GM21515 (cell line): ENCODE measurements around the gene CTSG.
"Not testable (repeated sequence)": the region's sequence is repeated elsewhere in the genome, so short reads cannot be mapped to it uniquely, and the experiment has no call there.

ENCODE experiments used
- ATAC-seq: cut with Tn5 transposase; IDR thresholded peaks from one replicate; pipeline ENCODE4 v1.9.1; 2021; ENCODE audit not compliant: unreplicated experiment

Gene CTSG

DNA sequence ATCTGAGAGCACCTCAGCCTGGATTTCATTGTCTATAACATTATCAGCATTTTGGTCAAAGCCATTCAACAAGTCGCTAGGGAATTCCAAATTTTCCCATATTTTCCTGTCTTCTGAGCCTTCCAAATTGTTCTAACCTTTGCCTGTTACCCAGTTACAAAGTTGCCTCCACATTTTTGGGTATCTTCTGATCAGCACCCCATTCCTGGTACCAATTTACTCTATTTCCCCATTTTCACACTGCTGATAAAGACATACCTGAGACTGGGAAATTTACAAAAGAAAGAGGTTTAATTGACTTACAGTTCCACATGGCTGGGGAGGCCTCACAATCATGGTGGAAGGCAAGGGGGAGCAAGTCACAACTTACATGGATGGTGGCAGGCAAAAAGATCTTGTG, 27.0 kb downstream of the CTSG start:
- ATAC-seq = not testable (repeated sequence)

DNA sequence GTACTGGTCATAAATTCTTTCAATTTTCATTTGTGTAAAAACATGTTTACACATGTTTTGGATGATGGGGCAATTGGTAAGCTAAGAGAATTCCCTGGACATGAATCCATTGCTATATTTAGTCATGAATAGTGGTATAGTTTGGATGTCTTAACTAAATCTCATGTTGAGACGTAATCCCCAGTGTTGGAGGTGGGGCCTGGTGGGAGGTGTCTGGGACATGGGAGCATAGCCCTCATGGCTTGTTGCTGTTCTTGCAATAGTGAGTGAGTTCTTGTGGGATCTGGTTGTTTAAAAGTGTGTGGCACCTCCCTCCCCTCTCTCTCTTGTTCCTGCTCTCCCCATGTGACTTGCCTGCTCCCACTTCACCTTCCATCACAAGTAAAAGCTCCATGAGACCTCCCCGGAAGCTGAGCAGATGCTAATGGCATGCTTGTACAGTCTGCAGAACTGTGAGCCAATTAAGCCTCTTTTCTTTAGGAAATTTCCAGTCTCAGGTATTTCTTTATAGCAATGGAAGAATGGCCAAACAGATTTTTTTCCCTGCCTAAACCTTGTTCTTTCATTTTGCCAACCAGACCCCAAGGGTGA, 33.6 kb downstream of the CTSG start:
- no peak for ATAC-seq

DNA sequence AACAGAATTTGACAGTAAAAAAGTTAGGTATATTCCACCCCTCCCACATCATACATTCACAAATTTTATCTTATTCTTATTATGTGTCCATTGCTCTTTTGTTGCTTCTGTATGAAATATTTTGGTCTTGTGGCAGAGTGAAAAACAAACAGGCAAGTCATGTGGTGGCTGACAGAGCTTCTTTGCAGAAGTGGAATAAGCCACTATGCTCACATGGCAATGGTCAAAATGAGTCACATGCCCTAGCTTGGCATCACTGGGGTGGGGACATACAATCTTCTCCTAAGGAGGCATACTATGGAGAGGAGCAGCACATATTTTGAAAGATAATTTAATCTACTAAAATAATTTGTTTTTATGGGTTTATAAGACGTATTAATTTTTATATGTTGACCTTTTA, 40.3 kb downstream of the CTSG start:
- no peak for ATAC-seq

DNA sequence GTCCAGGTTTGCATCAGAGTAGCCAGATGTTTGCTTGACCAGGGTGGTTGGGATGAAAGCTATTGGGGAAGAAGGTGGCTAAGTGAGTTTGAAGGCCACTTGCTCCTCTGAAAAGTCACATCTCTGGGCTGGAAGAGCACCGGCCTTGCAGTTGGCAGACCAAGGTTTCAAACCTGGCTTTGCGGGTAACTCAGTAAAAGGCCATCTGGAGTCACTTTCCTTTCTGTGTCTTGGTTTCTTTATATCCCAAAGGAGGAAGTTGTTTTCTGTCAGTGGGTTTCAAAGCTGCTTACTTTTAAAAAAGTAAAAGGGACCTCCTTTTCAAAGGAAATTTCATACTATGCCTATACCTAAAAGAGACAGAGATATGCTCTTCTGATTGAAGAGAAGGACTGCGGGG, 41.8 kb downstream of the CTSG start:
- no peak for ATAC-seq

DNA sequence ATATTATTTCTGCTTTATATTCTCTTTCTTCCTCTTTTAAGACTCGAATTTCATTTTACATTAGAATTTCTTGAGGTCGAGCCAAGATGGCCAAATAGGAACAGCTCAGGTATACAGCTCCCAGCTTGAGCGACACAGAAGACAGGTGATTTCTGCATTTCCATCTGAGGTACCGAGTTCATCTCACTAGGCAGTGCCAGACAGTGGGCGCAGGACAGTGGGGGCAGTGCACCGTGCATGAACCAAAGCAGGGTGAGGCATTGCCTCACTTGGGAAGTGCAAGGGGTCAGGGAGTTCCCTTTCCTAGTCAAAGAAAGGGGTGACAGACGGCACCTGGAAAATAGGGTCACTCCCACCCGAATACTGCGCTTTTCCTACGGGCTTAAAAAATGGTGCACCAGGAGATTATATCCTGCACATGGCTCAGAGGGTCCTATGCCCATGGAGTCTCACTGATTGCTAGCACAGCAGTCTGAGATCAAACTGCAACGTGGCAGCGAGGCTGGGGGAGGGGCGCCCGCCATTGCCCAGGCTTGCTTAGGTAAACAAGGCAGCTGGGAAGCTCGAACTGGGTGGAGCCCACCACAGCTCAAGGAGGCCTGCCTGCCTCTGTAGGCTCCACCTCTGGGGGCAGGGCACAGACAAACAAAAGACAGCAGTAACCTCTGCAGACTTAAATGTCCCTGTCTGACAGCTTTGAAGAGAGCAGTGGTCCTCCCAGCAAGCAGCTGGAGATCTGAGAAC, 50.0 kb downstream of the CTSG start:
- not testable (repeated sequence) for ATAC-seq
